Osteoblast (primary cell): Measurements from ENCODE around the gene ADGRV1. TPM values are rescaled to one million over a fixed set of nuclear protein-coding genes. Genes with fewer than 3 reads are reported as not detected.

Experiments used
- DNase-seq: peaks from one replicate; pipeline ENCODE4 v3.0.0; 2011; ENCODE audit warnings: low spot score, mixed read lengths; ENCODE audit not compliant: insufficient read length; ENCODE audit errors: missing footprints
- H2AFZ ChIP-seq: 2 replicates; pipeline ENCODE4 v1.6.0; 2011; ENCODE audit warnings: mild to moderate bottlenecking, low read length
- H3K27ac ChIP-seq: 2 replicates; pipeline ENCODE4 v1.5.1; 2011; ENCODE audit warnings: mild to moderate bottlenecking, low read depth, low read length, moderate library complexity
- H3K27me3 ChIP-seq: 2 replicates; pipeline ENCODE4 v1.6.0; 2012; ENCODE audit warnings: mild to moderate bottlenecking, control low read depth, inconsistent platforms, low read length, moderate library complexity; ENCODE audit not compliant: insufficient read depth
- H3K36me3 ChIP-seq: 2 replicates; pipeline ENCODE4 v1.5.1; 2011; ENCODE audit warnings: mild to moderate bottlenecking, low read length, control low read depth, moderate library complexity; ENCODE audit not compliant: insufficient read depth
- H3K4me1 ChIP-seq: 2 replicates; pipeline ENCODE4 v1.5.1; 2011; ENCODE audit warnings: mild to moderate bottlenecking, low read length, control low read depth, moderate library complexity; ENCODE audit not compliant: insufficient read depth
- H3K4me2 ChIP-seq: 2 replicates; pipeline ENCODE4 v1.6.0; 2011; ENCODE audit warnings: mild to moderate bottlenecking, low read length; ENCODE audit not compliant: insufficient read depth
- H3K4me3 ChIP-seq: fragments of 200-600 bp; sonication (generic); 3 replicates; pipeline ENCODE4 v1.5.1; 2012; ENCODE audit warnings: mild to moderate bottlenecking, low read length, inconsistent platforms; ENCODE audit not compliant: insufficient read depth
- H3K79me2 ChIP-seq: 2 replicates; pipeline ENCODE4 v1.6.0; 2012; ENCODE audit warnings: mild to moderate bottlenecking, low read length, control low read depth, inconsistent platforms; ENCODE audit not compliant: insufficient read depth
- H3K9me3 ChIP-seq: 2 replicates; pipeline ENCODE4 v1.5.1; 2011; ENCODE audit warnings: low read depth, low read length, control low read depth
- H4K20me1 ChIP-seq: 2 replicates; pipeline ENCODE4 v1.6.0; 2012; ENCODE audit warnings: mild to moderate bottlenecking, low read length, control low read depth; ENCODE audit not compliant: insufficient read depth
- CTCF ChIP-seq: IDR thresholded peaks from 2 replicates; pipeline ENCODE4 v1.5.1; 2011; ENCODE audit warnings: mild to moderate bottlenecking, low read depth, low read length, moderate library complexity; ENCODE audit errors: extremely low read depth
- total RNA-seq: library from RNA; depleted of rRNA; stranded (reverse); fragments of >200 nt; gene quantifications from 2 replicates; pipeline ENCODE4 v1.2.3, GENCODE V29; 2012

Gene ADGRV1
- total RNA-seq, 1 donor, result under 0.01 TPM

- no peak overlapping the region for H3K27ac ChIP-seq
- no peak overlapping the region for H3K4me3 ChIP-seq
- H3K4me2 ChIP-seq, result no peak overlapping the region
- DNase-seq, result no peak
- H3K9me3 ChIP-seq, result no peaks in the 10 kb centered on the region
- peaks cover 5% of the 10 kb centered on the region for H3K27me3 ChIP-seq
- H3K36me3 ChIP-seq, result no peaks in the 10 kb centered on the region
- no peaks in the 10 kb centered on the region for H3K4me1 ChIP-seq
- no peak overlapping the region for H2AFZ ChIP-seq
- H3K79me2 ChIP-seq, result no peaks in the 10 kb centered on the region
- no peaks in the 10 kb centered on the region for H4K20me1 ChIP-seq
- TF ChIP-seq CTCF, result no peak
Measured at GRCh38 chr5:91089758-91090157, 531.2 kb downstream of the ADGRV1 start.

GRCh38 chr5:91090995-91091394 lies 532.4 kb downstream of the ADGRV1 start:
- no peak overlapping the region for H2AFZ ChIP-seq
- no peak for DNase-seq
- no peak overlapping the region for H3K27ac ChIP-seq
- no peak overlapping the region for H3K4me3 ChIP-seq
- TF ChIP-seq CTCF, result no peak
- H3K27me3 ChIP-seq, result no peaks in the 10 kb centered on the region
- no peaks in the 10 kb centered on the region for H3K9me3 ChIP-seq
- no peaks in the 10 kb centered on the region for H3K4me1 ChIP-seq
- H4K20me1 ChIP-seq, result no peaks in the 10 kb centered on the region
- no peaks in the 10 kb centered on the region for H3K36me3 ChIP-seq
- no peaks in the 10 kb centered on the region for H3K79me2 ChIP-seq
- no peak overlapping the region for H3K4me2 ChIP-seq

GRCh38 chr5:91091471-91092234 lies 533.1 kb downstream of the ADGRV1 start:
- Histone ChIP-seq H2AFZ (no peak overlapping the region), H3K4me3 (no peak overlapping the region), H3K27ac (no peak overlapping the region), H3K9me3 (no peaks in the 10 kb centered on the region), H3K36me3 (no peaks in the 10 kb centered on the region), H3K79me2 (no peaks in the 10 kb centered on the region), H3K27me3 (no peaks in the 10 kb centered on the region), H3K4me2 (no peak overlapping the region), H3K4me1 (no peaks in the 10 kb centered on the region), H4K20me1 (no peaks in the 10 kb centered on the region)
- no peak for TF ChIP-seq CTCF
- no peak for DNase-seq

- no peaks in the 10 kb centered on the region for H3K79me2 ChIP-seq
- DNase-seq, result no peak
- no peak for TF ChIP-seq CTCF
- H3K4me2 ChIP-seq, result no peak overlapping the region
- no peaks in the 10 kb centered on the region for H3K4me1 ChIP-seq
- H3K9me3 ChIP-seq, result no peaks in the 10 kb centered on the region
- no peaks in the 10 kb centered on the region for H3K36me3 ChIP-seq
- H3K27me3 ChIP-seq, result no peaks in the 10 kb centered on the region
- no peak overlapping the region for H3K4me3 ChIP-seq
- no peak overlapping the region for H3K27ac ChIP-seq
- no peak overlapping the region for H2AFZ ChIP-seq
- no peaks in the 10 kb centered on the region for H4K20me1 ChIP-seq
Measured at GRCh38 chr5:91092859-91093783, 534.5 kb downstream of the ADGRV1 start.
